CD4-positive, alpha-beta T cell treated with Interleukin-12 subunit alpha and Interleukin-12 subunit beta, for 1 hour (primary cell): Measurements from ENCODE around the gene DELE1.
A peak's percentile ranks its signal among the peaks of the same experiment; 100 is the strongest.

Experiments
- DNase-seq: peaks from one replicate; pipeline ENCODE4 v3.0.0-alpha.2; 2020

DELE1 gene

GRCh38 chr5:141928051-141928450 lies 4.4 kb downstream of the DELE1 start:
- DNase-seq = no peak

GRCh38 chr5:141929398-141930058 lies 5.9 kb downstream of the DELE1 start:
- no peak for DNase-seq

DNA sequence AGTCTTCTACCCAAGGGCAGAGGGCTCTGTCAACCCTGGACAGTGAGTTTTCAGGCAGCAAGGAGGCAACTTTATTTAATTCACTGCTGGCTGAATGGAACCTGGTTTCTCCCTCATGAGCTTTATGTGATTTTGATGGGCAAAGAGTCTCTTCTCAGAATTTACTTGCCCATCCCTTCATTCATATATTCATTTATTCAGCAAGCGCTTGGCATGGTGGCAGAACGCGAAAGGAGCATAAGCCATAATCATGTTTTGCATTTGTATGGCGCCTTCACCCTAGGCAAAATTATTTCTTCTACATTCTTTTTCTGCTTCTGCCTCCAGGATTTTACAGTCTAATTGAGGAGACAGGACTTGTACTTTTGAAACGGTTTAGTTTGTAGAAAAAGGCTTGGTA lies 8.0 kb downstream of the DELE1 start:
- DNase-seq = no peak

DNA sequence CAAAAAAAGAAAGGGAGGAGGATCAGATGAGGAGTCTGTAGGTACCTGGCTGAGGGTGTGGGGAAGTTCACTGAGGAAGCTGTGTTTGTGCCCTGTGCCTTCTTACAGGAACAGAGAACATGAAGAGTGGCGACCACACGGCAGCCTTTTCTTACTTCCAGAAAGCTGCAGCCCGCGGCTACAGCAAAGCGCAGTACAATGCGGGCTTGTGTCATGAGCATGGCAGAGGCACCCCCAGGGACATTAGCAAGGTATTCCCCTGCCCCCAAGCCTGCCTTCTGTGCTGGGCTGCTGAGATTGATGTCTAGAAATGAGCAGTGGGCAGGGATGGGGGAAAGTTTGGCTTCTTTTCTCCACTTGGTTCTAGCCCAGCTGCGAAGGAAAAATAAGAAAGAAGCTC lies 9.5 kb downstream of the DELE1 start:
- no peak for DNase-seq

DNA sequence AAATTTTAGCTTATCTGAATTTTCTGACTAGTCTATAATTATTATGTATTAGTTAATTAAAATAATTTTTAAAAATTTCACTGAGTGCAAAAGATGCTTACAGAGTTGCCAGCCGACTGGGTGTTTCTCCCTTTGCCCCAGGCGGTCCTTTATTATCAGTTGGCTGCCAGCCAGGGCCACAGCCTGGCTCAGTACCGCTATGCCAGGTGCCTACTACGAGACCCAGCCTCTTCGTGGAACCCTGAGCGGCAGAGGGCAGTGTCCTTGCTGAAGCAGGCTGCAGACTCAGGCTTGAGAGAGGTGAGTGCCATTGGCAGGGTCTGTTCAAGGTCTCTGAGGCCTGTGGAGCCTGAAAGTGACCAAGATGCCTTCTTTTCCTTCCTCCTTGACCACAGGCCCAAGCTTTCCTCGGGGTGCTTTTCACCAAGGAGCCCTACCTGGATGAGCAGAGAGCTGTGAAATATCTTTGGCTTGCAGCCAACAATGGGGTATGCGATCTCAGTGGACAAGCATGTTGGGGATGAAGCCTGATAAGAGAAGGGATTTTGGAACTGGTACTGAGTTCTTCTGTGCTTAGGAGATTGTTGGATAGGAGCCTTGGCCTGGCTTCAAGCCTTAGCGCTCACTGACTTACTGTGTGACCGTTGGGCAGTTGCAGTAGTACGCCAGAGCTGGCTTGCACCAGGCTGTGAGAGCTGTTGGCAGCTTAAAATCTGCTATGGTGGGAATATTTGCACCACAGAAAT lies 10.6 kb downstream of the DELE1 start:
- DNase-seq = no peak

DNA sequence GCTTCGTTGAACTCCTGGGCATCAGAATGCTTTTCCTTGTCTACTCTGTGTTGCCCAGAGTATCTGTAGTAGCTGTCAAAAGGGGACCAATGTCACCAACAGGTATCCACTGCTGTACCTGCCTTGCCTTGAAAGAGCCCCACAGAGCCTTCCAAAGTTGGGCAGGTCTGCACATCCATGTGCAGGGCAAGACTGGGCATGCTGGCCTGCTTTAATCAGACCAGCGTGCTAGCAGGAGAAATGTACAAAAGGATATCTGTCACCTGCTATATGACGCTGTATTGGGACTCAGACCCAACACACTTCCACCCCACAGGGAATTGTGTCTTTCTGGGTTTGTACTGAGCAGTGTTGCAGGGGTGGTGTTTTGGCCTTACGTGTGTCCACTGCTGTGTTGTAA lies 11.9 kb downstream of the DELE1 start:
- no peak for DNase-seq

DNA sequence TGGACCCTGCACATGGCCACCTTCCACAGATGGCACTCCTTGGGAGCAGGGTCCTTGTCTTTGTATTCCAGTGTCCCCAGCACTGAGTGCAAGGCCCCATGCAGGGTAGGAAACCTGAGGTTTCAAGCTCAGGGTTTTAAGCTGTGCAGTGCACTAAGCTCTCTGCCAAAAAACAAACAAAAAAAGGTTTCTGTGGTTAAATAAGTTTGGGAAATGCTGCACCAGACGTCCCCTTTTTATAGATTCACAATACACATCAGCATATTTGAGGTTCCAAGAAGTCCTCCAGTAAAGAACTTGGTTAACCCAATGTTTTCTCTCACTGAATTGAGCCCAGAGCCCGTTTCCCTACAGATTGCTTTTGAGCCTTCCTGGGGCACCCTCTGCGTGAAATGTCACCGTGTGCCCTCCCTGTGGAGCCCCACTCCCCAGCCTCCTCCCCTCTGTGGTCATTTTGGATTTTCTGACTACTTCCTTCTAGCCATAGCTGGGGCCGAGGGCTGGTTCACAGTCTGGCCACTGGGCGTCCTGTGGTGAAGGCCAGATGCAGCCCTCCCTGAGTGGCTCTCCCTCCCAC lies 17.1 kb downstream of the DELE1 start:
- no peak for DNase-seq

DNA sequence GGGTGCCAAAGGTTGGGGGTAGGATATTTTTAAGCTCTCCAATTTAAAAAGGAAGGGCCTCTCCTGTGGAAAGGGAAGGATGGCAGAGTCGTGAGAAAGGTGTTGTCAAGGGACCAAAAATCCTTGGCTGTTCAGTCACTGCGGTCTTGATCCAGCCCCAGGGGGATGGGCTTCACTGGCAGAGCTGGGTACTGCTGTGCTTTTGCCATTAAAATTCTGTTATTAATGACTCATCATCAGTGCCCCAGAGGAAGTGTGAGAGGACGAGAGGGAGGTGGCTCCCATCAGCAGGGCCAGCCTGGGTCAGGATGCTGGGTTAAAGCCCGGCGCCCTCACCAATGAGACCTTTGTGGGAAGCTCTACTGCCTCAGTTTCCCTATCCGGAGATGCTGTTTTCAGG lies 17.6 kb downstream of the DELE1 start:
- DNase-seq = no peak

GRCh38 chr5:141941779-141942178 lies 18.1 kb downstream of the DELE1 start:
- no peak for DNase-seq

DNA sequence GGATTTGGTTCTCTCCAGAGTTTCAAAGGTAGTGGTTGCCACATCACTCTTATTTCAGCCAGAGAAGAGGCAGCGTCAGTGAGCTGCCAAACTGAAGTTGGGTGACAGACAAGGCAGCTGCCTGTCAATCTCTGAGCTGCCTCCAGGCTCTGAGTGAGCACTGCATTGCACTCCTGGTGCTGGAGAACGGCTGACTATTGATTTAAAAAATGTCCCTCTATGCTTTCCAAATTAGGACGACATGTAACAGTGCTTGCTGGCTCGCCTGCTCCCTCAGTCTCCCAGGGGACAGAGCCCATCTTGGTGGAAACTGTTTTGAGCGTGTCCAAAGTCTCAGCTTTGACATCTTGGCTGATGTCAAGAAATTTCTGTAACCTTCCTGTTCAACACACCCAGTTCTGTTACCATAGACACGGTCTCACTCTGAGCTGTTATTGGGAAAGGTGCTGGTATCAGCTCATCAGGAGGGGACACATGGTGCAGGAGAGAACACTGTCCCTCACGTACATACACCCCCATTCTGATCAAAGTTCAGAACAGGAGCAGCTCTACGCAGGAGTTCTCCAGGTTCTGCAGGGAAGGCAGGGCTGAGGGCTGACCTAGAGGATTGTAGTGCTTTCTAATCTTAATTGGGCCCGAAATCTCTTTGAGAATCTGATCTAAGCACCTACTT lies 18.6 kb downstream of the DELE1 start:
- DNase-seq = no peak

GRCh38 chr5:141944076-141944475 lies 20.4 kb downstream of the DELE1 start:
- DNase-seq = no peak

- DNase-seq = no peak
Observed at GRCh38 chr5:141945511-141946051, 21.9 kb downstream of the DELE1 start.

- DNase-seq = no peak
Observed at GRCh38 chr5:141947316-141947715, 23.6 kb downstream of the DELE1 start.

GRCh38 chr5:141948812-141949211 lies 25.1 kb downstream of the DELE1 start:
- no peak for DNase-seq

- DNase-seq = no peak
Observed at GRCh38 chr5:141949511-141949910, 25.8 kb downstream of the DELE1 start.

DNA sequence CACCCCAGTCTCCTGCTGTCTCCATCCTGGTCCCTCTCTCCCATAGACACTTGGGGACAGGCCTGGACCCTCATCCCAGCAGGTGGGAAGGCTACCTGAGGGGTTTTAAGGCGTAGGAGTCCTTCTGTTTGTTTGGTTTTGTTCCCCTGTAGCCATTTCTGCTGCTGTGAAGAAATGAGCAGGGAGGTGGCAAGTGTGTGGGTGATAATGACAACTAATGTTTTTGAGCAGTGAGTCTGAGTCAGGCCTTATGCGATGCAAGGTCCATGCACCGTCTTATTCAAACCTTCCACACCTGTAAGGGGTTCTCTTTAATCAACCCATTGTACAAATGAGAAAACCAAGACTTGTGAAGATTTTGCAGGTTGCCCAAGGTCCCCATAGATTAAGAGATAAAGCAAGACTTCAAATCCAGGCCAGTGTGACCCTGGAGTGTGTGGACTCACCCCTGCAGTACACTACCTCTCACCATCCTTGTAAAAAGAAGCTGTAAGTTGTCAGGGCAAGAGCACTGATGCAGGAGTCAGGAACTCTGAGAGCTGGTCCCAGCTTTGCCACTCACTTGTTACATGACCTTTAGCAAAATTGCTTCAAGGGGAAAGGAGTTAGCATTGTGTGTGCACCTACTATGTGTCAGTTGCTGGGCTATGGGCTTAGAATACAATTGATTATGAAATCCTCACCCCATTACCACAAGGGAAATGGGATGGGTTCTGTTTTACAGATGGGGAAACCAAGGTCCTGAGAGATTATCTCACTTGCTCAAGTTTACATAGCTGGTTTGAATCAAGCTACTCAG lies 26.7 kb downstream of the DELE1 start:
- DNase-seq = no peak

- DNase-seq = peak; percentile 22
Observed at GRCh38 chr5:141951332-141951781, 27.7 kb downstream of the DELE1 start.

DNA sequence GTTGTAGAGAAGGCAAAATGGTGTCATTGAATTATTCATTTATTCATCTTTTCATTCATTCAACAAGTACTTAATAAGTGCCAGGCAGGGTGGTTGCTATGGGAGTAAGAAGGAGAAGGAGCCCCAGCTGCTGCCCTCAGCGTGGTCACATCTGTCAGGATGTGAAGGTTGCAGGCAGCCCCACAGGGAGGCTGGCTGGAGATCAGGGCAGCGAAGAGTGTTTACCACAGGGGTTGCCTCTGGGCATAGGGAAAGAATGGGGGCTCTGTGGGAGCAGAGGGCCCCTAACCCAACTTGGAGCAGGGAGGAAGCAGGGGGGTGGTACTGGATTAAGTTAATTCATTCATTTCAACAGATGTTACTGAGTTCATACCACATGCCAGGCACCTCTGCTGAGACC lies 28.3 kb downstream of the DELE1 start:
- DNase-seq = no peak

GRCh38 chr5:141954194-141954593 lies 30.5 kb downstream of the DELE1 start:
- DNase-seq = no peak

DNA sequence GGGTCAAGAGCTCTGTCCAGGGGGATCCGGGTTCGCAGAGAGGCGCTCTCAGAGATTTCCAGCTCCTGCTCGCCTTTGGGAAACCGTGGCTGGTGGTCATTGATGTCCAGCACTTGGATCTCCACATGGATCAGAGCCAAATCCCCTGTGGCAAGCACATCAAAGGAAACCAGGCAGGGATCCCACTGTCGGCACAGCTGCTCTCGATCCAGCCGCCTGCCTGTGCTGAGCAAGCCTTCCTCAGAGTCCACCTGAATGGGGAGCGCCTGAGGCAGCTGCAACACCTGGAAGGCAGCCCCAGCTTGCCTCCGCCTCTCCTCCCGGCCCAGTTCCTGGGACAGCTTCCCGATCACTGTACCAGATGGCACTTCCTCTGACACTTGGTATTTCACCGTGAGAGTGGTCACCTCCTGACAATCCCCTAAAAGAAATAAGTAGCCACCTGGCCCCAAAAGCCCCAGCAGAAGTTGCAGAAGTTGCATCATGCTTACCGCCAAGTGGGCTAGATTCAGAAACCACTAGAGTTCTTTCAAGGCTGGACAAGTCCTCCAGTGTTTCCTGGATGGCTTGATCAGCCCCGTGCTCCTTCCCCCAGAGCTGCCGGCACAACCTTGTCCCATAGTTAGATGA lies 33.8 kb downstream of the DELE1 start:
- DNase-seq = no peak

GRCh38 chr5:141958113-141958512 lies 34.4 kb downstream of the DELE1 start, which contains the start of gene PCDH12:
PCDH12 (minus strand) TSS chr5:141958202; CDS start chr5:141957851, 351 bp downstream.
- DNase-seq = peak; percentile 12
